HCEC 1CT (cell line): ENCODE results near the gene PPP1R7.
"Not testable (repeated sequence)": the region's sequence is repeated elsewhere in the genome, so short reads cannot be mapped to it uniquely, and the experiment has no call there.

ENCODE experiments used
- DNase-seq: peaks from one replicate; pipeline ENCODE4 v3.0.0-alpha.2; 2017

Gene PPP1R7, protein sequence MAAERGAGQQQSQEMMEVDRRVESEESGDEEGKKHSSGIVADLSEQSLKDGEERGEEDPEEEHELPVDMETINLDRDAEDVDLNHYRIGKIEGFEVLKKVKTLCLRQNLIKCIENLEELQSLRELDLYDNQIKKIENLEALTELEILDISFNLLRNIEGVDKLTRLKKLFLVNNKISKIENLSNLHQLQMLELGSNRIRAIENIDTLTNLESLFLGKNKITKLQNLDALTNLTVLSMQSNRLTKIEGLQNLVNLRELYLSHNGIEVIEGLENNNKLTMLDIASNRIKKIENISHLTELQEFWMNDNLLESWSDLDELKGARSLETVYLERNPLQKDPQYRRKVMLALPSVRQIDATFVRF

DNA sequence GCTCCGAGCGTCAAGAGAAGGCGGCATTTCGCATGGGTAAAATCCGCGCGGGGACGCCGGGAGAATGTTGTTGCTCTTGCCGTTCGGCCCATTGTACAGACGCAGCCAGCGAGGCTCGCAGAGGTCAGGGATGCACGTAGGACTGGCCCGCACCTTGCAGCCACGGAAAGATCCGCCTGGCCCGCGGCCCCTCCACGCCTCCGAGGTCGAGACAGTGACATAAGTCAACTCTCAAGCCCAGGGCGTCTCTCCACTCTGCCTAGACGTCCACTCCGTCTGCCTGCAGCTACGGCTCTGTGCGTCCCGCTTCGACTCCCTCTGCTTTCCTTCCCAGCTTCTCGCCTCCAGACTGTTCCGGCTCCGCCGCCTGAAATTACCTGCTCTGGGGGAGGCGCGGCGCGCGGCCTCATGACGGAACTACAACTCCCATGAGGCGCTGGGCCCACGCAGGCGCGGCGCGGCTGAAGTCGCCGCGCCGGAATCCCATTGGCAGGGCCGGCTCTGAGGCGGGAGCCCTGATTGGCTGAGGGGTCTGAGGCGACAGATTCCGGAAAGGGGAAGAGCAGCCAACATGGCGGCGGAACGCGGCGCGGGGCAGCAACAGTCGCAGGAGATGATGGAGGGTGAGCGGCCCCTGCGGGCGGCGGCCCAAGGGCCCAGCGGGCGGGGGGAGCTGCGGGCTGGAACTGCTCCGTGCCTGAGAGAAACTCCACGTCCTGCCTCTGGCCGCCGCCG lies at the start of gene PPP1R7:
Gene PPP1R7 (plus strand): TSS at position 543 of the 735 bp plus-strand sequence. CDS start 29 bp downstream, at position 572.
- peak; percentile 91 for DNase-seq

DNA sequence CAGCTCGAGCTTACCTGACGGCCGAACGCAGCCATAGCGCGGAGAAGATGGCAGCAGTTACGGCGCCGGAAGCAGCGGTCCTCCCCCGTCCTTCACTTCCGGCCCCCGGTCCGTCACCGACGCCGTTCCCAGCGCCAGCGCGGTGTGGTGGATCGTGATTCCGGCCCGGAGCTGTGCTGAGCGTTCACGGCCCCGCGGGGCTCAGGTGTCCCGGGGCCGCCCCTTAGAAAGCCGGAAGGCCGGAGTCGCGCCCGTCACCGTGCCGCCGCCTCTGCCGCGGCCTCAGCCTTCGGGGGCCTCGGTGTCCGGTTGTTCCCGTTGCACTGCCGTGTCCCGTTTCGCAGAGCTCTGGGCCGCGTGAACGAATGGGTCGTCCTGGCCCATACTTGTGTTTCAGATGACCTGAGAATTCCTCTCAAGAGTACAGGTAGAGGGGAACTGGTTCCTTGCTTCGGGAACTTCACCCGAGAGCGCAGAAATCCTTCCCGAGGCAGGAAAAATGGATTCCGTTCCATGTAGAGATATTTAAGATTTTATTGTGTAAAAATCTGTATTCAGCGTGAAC lies 47.9 kb upstream of the PPP1R7 start, which contains the start of gene MTERF4:
Gene MTERF4 (minus strand): TSS at position 49 of the 565 bp plus-strand sequence. CDS start 14 bp downstream, at position 35.
- DNase-seq = peak; percentile 79

DNA sequence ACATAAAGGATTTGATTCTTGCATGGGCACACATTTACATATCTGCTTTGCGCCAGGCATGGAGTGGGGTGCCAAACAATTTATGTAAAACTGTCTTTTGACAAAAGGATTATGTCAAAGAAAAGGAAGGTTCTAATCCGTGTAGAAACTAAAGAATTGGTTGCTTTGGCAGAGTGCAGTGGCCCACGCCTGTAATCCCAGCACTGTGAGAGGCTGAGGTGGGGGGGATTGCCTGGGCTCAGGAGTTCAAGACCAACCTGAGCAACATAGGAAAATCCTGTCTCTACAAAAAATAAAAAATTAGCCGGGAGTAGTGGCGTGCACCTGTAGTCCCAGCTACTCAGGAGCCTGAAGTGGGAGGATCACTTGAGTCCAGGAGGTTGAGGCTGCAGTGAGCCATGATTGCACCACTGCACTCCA lies 47.1 kb upstream of the PPP1R7 start:
- DNase-seq = no peak

DNA sequence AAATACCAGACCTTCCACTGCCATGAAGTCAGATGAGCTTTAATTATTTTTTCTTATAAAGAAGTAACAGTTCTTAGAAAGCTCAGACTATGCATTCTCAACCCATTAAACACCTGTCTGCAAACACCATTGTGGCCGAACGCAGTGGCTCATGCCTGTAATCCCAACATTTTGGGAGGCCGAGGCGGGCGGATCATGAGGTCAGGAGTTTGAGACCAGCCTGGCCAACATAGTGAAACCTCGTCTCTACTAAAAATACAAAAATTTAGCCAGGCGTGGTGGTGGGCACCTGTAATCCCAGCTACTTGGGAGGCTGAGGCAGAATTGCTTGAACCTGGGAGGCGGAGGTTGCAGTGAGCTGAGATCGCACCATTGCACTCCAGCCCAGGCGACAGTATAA lies 45.7 kb upstream of the PPP1R7 start:
- DNase-seq = not testable (repeated sequence)

DNA sequence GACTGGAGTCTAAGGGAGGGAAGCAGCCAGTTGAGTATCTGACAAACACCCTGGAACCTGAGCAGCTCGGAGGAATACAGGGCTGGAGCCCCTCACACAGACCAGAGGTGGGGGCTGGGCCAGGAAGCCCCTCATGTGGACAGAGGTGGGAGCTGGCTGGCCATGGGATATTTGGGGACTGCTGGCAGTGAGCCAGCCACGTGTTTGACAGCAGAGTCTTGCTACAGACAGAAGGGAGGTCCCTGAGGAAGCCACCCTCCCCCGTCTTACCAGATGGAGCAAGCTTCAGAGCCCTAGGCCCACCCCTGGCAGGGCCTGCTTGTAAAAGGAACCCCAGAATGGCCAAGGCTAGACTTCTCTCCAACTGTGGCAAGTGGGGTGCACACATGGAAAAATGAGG lies 44.6 kb upstream of the PPP1R7 start:
- DNase-seq = no peak

DNA sequence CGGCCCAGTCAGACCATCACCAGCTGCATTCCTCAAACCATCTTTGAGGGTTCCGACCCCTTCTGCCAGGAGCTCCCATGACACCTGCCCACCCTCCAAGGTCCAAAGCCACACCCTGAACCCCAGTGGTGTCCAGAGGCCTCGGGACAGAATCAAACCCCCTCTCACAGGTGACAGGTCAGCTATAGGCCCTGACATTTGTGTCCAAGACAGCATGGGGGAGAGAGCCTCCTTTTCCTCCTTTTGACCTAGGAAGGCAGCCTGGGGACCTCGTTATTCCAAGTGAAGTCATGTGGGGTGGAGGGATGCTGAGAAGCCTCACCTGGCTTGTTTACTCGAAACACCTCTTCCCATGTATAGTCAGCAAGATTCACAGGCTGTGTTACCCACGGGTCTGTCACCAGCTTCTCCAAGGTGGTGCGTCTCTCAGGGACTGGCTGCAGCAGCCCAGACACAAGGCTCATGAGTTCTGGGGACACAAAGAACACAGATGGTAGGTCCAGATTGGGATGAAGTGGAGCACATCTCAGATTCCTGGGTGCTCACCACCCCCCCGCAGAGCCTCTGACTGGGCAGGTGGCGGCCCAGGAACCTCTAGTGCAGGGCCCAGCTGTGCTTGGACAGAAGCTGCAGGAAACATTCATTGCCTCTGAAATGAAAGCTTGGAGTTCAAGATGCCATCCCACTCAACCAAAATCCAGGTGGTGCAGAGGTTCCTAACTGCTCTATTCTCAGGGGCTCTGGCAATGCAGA lies 43.1 kb upstream of the PPP1R7 start:
- no peak for DNase-seq

DNA sequence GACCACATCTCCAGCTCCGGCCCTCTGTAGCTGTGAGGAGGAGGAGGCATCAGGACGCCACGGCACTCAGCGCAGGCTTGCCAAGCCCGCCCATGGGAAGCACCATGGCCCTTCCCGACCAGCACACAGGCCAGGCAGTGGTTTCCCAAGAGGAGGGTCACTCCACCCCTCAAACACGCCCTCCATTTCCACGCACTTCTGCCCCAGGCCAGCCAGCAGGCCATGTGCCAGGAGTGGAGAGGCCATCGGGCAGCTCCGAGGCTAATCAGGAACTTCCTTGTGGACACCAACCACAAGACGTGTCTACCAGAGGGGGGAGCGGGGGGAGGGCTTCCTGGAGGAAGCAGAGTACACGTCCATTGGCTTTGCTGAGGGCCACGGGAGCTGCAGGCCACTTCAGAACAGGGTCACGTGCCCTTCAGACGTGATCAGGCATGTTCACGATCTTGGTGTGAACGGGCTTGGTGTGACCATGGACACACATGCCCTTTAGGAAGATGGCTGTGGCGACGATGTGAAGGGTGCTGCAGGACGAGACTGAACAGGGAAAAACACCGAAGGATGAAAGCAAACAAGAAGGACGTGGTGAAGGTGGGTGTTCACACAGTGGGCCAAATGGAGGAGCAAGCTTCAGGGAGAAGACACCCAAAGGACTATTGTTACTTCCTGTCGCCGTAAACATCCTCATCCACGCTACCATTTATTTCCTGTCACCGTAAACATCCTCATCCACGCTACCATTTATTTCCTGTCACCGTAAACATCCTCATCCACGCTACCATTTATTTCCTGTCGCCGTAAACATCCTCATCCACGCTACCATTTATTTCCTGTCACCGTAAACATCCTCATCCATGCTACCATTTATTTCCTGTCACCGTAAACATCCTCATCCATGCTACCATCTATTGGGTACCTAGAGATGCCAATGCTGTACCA lies 41.7 kb upstream of the PPP1R7 start:
- DNase-seq = no peak

DNA sequence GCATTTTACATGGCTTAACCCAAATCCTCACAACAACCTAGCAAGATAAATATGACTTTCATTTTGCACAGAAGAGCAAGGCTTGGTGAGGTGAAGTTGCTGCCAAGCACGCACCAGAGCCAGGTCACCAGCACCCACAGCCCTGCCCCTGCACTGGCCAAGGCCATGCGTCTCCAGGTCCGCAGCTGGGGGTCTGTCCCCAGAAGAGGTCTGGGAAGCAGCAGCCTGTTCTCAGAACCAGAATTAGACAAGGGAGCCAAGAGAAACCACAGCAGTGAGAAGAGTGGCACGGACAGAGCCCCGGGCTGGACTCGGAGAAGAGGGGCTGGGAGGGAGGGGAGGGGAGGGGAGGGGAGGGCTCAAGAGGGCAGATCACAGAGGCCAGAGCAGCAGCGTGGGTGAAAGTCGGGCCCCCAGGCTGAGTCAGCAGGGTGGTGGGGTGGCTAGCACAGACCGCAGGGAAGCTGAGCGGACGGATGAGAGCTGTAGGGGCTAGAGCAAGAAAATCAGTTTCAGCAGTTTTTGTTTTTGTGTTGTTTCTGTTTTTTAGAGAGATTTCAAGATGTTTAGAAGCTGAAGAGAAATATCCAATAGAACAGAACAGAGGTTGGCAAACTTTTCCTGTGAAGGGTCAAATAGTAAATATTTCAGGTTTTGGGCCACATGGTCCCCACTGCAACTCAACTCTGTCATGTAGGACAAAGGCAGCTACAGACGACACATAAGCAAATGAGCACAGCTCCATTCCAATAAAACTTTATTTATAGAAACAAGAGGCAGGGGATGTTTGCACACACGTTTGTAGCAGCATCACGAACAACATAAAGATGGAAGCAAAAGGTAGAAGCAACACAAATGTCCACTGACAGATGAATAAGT lies 40.8 kb upstream of the PPP1R7 start:
- DNase-seq = no peak

DNA sequence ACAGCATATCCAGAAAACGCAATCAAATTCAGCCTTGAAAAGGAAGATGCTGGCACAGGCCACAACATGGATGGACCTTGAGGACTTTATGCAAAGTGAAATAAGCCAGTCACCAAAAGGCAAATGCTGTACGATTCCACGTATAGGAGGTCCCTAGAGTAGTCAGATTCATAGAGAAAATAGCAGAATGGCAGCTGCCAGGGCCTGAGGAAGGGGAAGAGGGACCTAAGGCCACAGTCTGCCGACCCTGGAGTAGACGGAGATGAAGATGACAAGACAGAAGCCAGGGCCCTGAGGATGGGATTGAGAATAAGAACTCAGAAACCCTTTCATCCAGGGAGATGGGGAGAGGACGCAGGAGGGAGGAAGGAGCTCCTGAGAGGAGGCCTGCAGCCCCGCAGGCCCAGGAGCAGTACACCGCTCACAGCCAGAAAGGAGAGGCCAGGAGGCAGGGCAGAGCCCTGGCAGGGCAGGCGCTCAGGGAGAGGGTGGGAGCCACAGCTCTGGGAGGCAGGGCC lies 40.1 kb upstream of the PPP1R7 start:
- DNase-seq = no peak

DNA sequence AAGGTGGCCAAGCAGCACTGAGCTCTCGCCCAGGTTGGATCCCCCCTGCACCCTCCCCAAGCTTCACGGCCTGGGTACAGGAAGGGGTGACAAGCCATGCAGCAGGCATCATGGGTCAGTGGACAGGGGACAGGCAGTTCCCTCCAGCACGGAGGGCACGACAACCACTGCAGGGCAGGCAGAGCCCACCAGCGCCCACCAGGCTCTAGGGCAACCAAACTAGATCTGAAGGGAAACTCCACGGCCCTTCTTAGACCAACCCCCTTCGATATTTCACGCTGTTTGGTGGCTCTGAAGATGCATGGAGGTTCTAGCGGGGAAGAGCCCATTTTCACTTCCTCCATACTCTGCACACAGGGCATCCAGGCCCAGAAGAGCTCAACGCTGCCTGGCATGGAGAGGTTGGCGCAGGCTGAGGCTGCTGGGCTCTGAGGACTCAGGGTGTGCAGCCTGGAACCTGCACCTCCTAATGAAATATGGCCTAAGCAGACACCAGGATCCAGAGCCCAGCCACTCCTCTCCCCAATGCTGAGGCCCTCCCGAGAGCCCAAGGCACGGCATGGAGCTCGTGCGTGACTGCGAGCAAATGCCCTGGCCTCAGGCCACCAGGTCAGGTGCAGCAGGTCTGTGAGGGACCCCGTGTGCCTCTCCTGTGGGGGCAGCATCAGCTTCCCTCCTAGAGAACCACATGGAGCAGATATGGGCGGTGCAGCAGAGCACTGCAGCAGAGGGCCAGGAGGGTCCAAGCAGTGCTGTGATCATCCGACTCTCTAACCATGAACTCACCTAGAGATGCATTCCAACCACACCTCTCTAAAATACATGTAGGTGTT lies 39.4 kb upstream of the PPP1R7 start:
- DNase-seq = no peak

DNA sequence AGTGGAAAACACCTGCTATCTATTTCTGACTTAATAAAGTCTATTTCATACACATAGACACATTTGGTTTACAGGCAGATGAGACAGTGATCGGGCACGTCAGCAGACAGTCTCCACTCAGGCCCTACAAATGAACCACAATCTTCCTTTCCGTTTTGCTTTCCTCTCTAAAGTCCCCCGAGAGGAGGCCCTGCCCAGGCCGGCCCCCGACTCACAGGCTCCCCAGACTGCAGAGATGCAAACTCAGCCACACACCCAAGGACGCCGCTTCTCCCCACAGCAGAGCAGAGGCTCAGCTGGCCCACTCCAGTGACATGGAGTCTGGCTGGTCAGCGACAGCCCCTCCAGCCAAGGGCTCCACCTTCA lies 38.8 kb upstream of the PPP1R7 start:
- no peak for DNase-seq

DNA sequence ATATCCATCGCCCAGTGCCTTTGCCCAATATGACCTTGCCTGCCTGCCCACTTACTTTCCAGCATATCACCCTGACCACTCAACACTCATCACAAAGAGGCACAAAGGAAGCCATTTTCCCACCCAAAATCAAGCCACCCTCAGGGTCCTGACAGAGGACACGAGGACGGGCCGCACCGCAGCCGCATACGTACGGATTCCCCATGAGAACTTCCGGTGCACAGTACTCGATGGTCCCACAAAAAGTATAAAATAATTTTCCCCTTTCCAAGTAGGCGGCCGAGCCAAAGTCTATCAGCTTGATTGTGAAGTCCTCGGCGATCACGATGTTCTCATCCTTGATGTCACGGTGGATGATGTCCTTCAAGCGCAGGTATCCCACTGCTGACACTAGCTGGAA lies 38.2 kb upstream of the PPP1R7 start:
- DNase-seq = no peak

DNA sequence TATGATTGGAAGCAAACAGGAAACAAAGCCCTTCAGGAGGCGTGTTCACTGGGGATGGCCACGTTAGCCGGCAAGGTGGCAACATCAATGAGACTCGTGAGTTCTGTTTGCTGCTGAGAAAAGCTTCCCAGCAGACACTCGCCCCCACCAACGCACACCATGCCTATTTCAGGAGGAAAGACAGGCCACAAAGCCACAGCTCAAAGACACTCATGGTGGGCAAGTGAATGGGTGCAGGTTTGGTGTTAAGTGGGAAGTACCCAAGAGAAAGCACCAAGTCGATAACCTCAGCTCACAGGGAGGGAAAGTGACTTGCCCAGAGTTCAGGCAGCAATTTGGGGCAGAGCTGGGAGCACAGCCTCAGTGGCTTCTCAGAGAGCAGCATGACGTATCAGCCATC lies 37.7 kb upstream of the PPP1R7 start:
- DNase-seq = no peak

DNA sequence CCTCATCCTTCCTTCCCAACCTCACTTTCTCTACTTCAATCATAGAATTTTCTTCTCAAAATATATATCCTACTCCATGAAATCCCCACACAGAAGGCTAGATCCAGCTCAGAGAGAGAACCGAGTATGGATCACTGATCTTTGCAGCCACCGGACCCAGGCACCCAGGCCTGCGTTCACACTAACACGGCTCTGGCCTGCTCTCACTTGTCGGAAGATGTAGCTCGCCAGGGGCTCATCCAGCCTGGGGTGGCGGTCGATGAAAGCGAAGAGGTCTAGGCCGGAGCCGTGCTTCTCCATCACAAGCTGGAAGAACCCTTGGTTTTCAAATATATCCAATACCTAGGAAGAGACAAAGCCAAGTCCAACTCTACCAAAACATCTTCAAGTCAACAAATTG lies 35.4 kb upstream of the PPP1R7 start:
- no peak for DNase-seq

DNA sequence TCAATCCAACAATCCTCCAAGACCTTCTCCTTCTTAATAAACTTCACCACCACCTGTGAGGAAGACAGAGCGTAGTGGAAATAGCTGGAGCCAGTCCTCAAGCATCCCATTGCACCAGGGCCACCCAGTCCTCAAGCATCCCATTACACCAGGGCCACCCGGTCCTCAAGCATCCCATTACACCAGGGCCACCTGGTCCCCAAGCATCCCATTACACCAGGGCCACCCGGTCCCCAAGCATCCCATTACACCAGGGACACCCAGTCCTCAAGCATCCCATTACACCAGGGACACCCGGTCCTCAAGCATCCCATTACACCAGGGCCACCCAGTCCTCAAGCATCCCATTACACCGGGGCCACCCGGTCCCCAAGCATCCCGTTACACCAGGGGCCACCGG lies 34.9 kb upstream of the PPP1R7 start:
- no peak for DNase-seq

DNA sequence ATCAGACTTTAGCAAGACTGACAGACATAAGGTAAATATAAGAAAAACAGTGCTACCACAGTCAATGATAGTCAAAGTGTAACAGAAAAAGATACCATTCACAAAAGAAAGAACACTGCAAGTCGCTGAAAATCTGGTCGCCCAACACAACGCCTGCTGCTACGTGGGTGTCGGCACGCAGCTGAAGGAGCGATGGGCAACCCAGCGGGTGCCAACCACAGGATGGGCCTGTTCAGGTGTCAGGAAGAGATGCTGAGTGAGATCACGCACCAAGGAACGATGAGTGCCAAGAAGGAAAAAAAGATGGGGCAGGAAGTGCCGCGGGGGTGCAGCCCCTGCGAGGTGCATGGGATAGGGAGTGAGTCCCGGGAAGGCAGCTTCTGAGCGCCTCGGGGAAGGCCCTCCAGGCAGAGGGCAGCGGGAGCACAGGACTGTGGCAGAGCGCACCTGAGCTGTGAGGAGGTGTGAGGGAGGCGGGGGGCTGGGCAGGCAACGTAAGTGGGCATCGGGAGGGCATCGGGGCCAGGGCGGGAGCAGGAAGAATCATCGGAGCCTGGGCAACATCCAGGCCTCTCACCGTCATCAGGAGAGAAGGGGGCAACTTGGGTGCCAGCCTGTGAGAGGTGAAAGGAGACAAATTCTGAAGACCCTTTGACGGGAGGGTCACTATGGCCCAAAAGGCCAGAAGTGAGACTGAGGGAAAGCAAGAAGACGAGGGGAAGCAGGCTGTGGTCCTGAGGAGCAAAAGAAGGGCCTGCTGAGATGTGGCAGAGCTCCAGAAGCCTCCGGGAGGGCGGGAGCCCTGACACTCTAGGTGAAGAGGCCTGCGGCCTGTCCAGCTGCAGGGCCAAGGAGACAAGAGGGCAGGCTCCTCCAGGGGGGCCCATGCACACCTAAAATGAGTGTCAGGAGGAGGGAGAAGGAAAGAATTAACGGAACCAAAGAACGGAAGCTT lies 33.4 kb upstream of the PPP1R7 start:
- DNase-seq = no peak

DNA sequence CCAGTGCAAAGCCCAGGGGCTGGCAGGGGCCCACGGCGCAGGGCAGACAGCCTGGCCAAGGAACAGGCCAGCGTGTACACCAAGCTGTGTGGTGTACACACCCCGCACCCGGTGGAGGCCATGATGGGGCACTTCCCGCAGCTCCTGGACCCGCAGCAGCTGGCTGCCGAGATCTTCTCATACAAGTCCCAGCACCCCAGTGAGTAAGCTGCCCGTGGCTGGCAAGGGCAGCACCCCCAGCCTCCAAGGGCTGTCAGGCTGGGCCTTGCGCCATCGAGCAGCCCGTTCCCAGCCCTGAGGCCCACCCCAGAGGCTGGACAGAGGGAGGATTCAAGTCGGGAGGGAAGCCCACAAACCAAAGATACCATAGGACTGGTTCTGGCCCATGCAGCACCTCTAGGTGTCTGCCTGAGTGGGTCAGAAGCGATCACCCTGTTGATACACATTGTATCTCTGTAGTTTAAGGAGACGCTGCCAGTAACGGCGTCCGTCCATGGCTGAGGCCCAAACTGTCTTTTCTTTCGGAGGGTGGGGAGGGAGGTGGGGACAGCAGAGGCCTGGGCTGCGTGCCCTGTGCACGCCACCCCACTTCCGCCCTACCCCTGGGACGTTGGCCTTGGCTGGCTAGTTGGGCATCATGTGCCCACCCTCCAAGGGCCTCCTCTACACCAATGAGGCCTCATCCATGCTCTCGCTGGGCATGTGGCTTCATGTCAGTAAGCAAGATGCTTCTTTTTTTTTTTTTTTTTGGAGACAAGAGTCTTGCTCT lies 31.3 kb upstream of the PPP1R7 start:
- no peak for DNase-seq

DNA sequence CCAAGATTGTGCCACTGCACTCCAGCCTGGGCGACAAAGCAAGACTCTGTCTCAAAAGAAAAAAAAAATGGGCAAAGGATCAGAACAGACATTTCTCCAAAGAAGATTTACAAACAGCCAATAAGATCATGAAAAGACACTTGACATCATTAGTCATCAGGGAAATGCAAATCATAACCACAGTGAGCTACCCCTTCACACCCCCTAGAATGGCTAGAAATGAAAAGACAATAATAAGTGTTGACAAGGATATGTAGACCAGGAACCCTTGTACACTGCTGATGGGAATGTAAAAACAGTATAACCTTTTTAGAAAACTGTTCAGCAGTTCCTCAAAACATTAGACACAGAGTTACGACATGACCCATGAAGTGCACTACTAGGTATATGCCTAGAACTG lies 29.8 kb upstream of the PPP1R7 start:
- DNase-seq = no peak
